Suprapubic skin (tissue), 3 donors: ENCODE data around the gene RBMS3.

Experiments used
- EP300 ChIP-seq: sonication (generic); formaldehyde crosslinking; IDR thresholded peaks from one replicate; pipeline ENCODE4 v1.6.1; 2017; ENCODE audit warnings: antibody characterized with exemption
- POLR2A ChIP-seq, 2 donors: fragments of 450-650 bp; IDR thresholded peaks; one replicate each; pipeline ENCODE4 v1.6.1; 2017; ENCODE audit warnings: antibody characterized with exemption in 2 of 2, mild to moderate bottlenecking in 2 of 2, moderate library complexity in 2 of 2
- TF ChIP-seq, protein P1 (sequence below), 2 donors: fragments of 200-600 bp in 1 of 2; fragments of 450-650 bp in 1 of 2; sonication (generic) in 1 of 2; IDR thresholded peaks; one replicate each; pipeline ENCODE4 v1.5.1; 2016 to 2019; ENCODE audit warnings: antibody characterized with exemption in 2 of 2, mild to moderate bottlenecking in 1 of 2, moderate library complexity in 1 of 2

- TF ChIP-seq POLR2A (IDR thresholded peaks at IDR 0.05) = no peak
- TF ChIP-seq, protein P1, sequence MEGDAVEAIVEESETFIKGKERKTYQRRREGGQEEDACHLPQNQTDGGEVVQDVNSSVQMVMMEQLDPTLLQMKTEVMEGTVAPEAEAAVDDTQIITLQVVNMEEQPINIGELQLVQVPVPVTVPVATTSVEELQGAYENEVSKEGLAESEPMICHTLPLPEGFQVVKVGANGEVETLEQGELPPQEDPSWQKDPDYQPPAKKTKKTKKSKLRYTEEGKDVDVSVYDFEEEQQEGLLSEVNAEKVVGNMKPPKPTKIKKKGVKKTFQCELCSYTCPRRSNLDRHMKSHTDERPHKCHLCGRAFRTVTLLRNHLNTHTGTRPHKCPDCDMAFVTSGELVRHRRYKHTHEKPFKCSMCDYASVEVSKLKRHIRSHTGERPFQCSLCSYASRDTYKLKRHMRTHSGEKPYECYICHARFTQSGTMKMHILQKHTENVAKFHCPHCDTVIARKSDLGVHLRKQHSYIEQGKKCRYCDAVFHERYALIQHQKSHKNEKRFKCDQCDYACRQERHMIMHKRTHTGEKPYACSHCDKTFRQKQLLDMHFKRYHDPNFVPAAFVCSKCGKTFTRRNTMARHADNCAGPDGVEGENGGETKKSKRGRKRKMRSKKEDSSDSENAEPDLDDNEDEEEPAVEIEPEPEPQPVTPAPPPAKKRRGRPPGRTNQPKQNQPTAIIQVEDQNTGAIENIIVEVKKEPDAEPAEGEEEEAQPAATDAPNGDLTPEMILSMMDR (IDR thresholded peaks at IDR 0.05) = peak in 1 of 2 donors; percentile 18
- TF ChIP-seq EP300 = no peak
Measured at GRCh38 chr3:29764603-29765254, 483.9 kb downstream of the RBMS3 start.
